Frontal cortex (tissue), 4 donors: ENCODE data around the gene BRSK1. TPM values are rescaled to one million over a fixed set of nuclear protein-coding genes. Genes with fewer than 3 reads are reported as not detected.

Source experiments
- DNase-seq, 2 donors: peaks; one replicate each; pipeline ENCODE4 v3.0.0; 2012; ENCODE audit warnings: low spot score in 2 of 2
- FAIRE-seq: peaks from 2 replicates; lab custom pipeline; 2012; peaks lifted over from hg19 to GRCh38; lab: Jason Lieb, UNC
- total RNA-seq: library from RNA; depleted of rRNA; stranded (reverse); fragments of >200 nt; gene quantifications from one replicate; pipeline ENCODE4 v1.2.3, GENCODE V29; 2014
- donor health status: control.
- donor health status: control.
- donor health status: control.

The BRSK1 gene
- 81.1 TPM for total RNA-seq

GRCh38 chr19:55283548-55284377, at the start of gene BRSK1:
TSS of gene BRSK1 (plus strand) at chr19:55283997. CDS start at chr19:55284443, 446 bp downstream.
- no peak for FAIRE-seq

GRCh38 chr19:55238030-55238429, 45.8 kb upstream of the BRSK1 start:
- no peak for FAIRE-seq
- no peak for DNase-seq

More at GRCh38 chr19:55283548-55284377, at the start of gene BRSK1:
- peak; percentile 79 to 82 for DNase-seq

- DNase-seq, result no peak
- FAIRE-seq, result no peak
Measured at GRCh38 chr19:55239004-55239403, 44.8 kb upstream of the BRSK1 start.

- FAIRE-seq (no peak), DNase-seq (no peak)
Measured at GRCh38 chr19:55240713-55241020, 43.1 kb upstream of the BRSK1 start.

- DNase-seq, result no peak
- FAIRE-seq, result no peak
Measured at GRCh38 chr19:55241143-55241934, 42.5 kb upstream of the BRSK1 start.

GRCh38 chr19:55241935-55242464, 41.8 kb upstream of the BRSK1 start:
- DNase-seq (no peak), FAIRE-seq (no peak)

- no peak for FAIRE-seq
- DNase-seq, result no peak
Measured at GRCh38 chr19:55242517-55242916, 41.3 kb upstream of the BRSK1 start.

GRCh38 chr19:55244004-55244680, 39.7 kb upstream of the BRSK1 start:
- no peak for DNase-seq
- FAIRE-seq, result no peak

- no peak for DNase-seq
Measured at GRCh38 chr19:55245236-55245904, 38.4 kb upstream of the BRSK1 start.

GRCh38 chr19:55246462-55247451, 37.0 kb upstream of the BRSK1 start:
- no peak for DNase-seq
- no peak for FAIRE-seq

More at GRCh38 chr19:55245236-55245904, 38.4 kb upstream of the BRSK1 start:
- no peak for FAIRE-seq

- DNase-seq (no peak), FAIRE-seq (no peak)
Measured at GRCh38 chr19:55247621-55248099, 36.1 kb upstream of the BRSK1 start.

GRCh38 chr19:55248166-55248675, 35.6 kb upstream of the BRSK1 start:
- DNase-seq (no peak), FAIRE-seq (no peak)

- FAIRE-seq (no peak), DNase-seq (no peak)
Measured at GRCh38 chr19:55248704-55249103, 35.1 kb upstream of the BRSK1 start.

GRCh38 chr19:55249841-55250240, 34.0 kb upstream of the BRSK1 start:
- DNase-seq (no peak), FAIRE-seq (no peak)

GRCh38 chr19:55250262-55251036, 33.3 kb upstream of the BRSK1 start:
- no peak for FAIRE-seq
- DNase-seq, result no peak

GRCh38 chr19:55251341-55252081, 32.3 kb upstream of the BRSK1 start:
- DNase-seq (no peak), FAIRE-seq (no peak)
